ENCODE results near the gene MRC2.

GRCh38 chr17:62591333-62591732, 36.1 kb upstream of the MRC2 start:
- no peak for TF ChIP-seq POLR2A (IDR thresholded peaks at IDR 0.05)
- TF ChIP-seq CTCF (IDR thresholded peaks at IDR 0.05) = no peak
